ENCODE measurements around the gene SH3RF3.

Gene SH3RF3

GRCh38 chr2:109266998-109267854 is 138.2 kb downstream of the SH3RF3 start:
- DNase-seq, result no peak

DNA sequence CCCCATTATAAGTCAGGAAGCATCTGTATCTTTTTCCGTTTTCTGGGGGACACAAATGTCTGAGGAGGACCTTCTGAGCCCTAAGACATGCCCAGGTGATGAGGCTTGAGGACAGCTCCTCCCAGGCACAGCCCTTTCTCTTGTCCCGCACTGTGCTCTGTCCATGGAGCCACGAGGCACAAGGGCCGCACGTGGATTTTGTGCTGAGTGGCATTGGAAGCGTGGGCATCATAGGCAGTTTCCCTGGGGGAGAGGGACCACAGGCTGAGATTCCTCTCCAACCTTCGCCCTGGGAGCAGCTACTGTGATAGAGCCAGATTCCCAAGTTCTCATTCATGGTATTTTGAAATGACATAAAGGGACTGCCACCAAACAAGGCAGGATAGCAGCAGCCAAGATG is 139.9 kb downstream of the SH3RF3 start:
- DNase-seq, result no peak

DNA sequence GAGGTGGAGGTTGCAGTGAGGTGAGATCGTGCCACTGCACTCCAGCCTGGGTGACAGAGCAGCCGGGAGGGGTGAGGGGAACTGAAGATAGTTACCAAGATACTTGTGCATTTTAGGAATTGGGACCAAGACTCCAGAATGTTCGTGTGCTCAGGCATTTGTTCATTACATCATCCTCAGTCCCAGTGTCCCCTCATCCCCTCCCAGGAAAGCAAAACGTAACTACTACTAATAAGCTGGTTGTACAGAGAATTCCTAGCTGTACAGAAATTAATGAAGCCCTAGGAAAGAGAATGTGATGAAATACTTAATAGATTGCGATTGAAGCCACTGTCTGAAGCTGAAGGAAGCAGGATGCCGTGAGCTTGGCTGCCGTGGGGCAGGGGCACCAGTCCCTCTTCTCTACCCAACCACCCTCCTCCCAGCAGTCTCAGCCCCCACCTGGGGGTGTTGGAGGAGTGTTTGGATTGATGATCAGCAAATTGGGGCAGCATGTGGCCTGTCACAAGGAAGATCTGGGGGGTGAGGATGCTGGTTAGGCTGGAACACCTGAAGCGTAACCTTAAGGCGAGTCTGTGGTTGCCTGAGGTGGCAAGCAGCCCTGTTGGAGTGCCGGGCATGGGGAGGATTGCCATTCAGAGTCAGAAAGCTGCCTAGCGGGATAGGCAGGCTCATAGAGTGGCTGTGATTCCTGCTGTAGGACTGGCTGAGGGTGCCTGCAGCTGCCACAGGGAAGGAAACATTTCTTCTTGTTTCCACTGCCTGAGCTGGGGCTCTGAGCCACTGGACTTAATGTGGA is 140.9 kb downstream of the SH3RF3 start:
- no peak for DNase-seq

DNA sequence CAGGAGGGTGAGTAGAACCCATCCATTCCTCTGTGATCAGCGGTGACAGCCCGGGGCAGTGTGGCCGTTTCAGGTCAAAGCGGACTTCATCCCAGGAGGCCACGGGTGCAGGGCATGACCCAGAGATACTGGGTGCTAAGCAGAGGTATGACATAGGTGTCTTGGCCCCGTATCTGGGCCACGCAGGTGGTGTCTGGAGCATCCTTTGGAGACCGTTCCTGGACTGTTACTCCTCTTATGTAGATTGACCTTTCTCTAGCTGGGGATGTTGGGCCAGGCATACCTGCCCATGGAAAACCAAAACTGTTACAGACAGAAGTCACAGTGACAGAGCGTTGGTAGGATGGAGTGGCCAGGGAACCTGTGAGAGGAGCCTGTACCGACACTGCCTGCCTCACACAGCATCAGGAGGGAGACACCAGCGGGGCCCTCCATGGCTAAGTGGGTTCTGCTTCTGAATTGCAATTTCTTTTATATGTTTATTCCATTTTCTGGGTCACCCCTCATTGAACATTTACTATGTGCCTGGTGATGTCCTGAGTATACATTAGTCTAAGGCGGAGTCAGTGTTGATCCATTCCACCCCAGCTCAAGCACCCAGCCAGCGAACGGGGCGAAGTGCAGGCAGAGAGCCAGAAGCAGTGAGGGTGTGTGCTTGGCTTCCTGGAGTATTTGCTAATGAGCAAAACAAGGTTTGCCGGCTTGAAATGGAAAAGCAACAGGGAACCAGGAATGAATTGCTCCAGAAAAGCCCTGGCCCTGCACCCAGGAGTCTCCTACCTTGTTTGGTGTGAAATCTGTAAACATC is 141.7 kb downstream of the SH3RF3 start:
- peak; percentile 7 for DNase-seq

GRCh38 chr2:109271920-109272319 is 142.9 kb downstream of the SH3RF3 start:
- no peak for DNase-seq

- no peak for DNase-seq
These were observed 143.5 kb downstream of the SH3RF3 start for GRCh38 chr2:109272461-109272860.

- DNase-seq, result peak; percentile 86
These were observed 146.4 kb downstream of the SH3RF3 start for GRCh38 chr2:109275120-109276012.

GRCh38 chr2:109277406-109277805 is 148.4 kb downstream of the SH3RF3 start:
- DNase-seq, result no peak

- no peak for DNase-seq
These were observed 150.3 kb downstream of the SH3RF3 start for GRCh38 chr2:109279243-109279860.

- no peak for DNase-seq
These were observed 151.8 kb downstream of the SH3RF3 start for GRCh38 chr2:109280804-109281203.

DNA sequence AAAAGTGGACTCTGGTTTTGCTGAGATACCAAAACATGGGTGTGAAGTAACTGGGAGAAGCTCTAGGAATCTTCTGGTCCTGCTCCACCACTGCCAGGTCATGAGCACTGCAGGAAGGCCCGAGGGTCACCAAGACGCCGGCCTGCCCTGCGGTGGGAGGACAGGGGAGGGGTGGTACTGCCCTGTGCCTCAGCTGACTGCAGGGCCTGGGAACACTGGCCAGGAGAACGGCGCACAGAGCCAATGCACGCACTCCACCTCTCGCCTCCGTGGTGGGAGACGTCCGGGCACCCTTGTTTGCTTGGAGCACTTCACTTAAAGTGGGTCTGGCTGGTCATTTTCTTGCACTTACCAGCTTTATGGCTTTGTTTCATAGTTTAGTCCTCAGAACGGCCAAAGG is 153.4 kb downstream of the SH3RF3 start:
- DNase-seq, result no peak

- no peak for DNase-seq
These were observed 153.9 kb downstream of the SH3RF3 start for GRCh38 chr2:109282865-109283264.

DNA sequence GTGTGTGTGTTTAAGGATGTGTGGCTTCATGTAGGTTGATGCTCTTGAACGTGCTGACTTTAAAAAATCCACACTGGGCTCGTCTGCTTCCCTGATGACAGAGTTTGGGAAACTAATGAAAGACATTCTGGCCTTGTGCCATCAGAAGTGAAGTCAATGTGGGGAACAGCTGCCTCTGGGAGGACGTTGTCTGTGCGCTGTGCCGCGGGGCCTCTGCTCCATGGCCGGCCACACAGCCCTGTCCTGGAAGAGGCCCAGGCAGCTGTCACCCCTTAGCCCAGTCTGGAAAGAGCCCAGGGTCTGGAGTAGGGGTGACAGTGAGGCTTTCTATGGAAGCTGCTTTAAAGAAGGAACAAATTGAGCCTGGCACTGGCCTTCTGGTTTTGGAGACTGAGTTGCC is 155.8 kb downstream of the SH3RF3 start:
- peak; percentile 25 for DNase-seq

GRCh38 chr2:109285244-109285651 is 156.2 kb downstream of the SH3RF3 start:
- DNase-seq, result no peak

GRCh38 chr2:109287413-109287812 is 158.4 kb downstream of the SH3RF3 start:
- DNase-seq, result no peak

DNA sequence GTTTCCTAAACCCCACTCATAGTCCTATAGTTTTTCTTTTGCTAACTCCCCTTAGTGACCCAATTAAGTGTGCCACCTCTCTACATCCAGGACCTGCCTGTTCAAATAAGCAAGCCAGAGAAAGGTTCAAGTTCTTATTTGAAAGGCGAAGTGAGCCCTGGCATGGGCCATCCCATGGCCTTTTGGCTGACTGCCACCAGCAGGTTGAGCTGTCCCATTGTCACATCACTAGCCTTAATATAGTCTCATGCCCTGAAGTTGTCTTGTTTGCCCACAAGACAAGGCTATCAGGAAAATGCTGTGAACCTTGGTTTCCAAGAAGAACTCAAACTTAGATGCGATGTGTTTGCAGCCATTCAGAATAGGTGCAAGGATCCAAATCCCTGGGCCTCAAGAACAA is 158.8 kb downstream of the SH3RF3 start:
- DNase-seq, result no peak

GRCh38 chr2:109288544-109289368 is 159.8 kb downstream of the SH3RF3 start:
- DNase-seq, result no peak

DNA sequence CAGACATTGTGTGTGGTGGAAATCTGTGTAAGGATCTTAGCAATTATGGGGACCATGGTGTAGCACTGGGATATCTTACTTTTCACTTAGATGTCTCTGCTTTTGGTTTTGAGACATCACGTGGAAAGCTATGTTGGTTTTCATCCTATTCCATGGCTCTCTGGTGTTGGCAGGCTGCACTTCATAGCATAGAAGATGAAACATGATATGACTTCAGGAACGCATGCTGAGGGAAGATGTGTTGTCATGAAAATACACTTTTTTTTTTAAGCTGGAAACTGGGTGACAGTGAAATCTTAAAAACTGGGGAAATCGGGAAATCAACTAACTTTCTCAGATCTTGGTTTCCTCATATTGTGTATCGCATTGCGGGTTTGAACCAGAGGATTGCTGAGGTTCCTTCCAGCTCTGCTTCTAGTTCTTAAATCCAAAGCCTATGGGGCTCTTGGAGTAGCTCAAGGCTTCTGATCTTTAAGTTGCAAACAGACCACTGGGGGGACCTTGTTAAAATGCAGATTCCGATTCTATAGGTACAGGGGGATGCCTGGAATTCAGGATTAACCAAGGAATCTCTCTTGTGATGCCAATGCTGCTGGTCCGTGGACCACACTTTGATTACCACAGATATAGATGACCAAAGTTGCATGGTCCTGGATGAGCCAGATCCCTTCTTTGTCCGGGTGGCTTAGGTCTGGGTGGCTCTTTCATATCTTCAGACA is 160.7 kb downstream of the SH3RF3 start:
- DNase-seq, result no peak

GRCh38 chr2:109290887-109291643 is 162.1 kb downstream of the SH3RF3 start:
- peak; percentile 1 for DNase-seq

Measured in NCI-H1105 treated with DMSO at 0.1 percent for 48 hours (cell line).